ENCODE data around the gene BEX2. TPM values are rescaled to one million over a fixed set of nuclear protein-coding genes. Genes with fewer than 3 reads are reported as not detected.
"Not testable (repeated sequence)": the region's sequence is repeated elsewhere in the genome, so short reads cannot be mapped to it uniquely, and the experiment has no call there.

The BEX2 gene
- total RNA-seq, result 18.0 and 26.9 TPM in 2 replicates

DNA sequence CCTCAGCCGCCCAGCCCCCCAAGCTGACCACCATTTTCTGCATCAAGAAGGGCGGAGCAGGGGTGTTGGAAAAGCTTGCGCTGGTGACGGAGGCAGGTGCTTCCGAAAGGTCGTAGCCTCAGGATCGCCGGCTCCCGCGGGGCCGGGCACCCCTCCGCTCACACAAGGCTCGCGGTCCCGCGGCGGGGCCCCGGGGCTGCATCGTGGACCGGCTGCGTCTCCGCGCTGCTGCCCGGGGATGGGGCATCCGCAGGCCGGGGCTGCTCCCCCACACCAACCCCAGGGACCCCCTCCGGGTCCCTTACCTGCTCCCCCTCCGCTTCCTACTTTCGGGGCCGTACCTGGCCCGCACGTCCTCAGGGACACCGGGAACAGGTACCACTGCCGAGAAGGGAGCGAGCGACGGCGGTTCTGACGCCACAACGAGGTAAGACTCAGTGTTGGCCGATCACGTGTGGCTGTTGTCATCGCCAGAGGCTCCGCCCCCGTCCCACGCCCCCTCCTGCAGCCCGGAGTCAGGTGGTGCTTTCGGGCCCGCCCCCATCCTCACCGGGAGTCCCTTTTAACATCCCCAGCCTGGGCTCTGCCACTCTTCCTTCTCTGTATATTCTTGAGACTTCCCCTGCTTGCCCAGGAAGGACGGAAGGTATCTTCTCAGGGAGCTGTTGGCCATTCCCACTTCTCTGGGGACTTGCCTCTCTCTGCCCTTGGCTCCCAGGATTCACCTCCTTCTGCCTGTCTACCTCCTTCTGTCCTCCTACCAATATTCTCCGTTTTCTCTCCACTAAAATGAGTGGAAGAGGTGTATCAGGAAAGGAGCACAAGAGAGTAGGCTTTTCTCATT, at the start of gene BEX2:
TSS of gene BEX2 (minus strand) at position 436 of the 844 bp plus-strand sequence. CDS start 1,014 bp downstream, outside the sequence.
- DNase-seq (ENCODE audit: low read depth), result peak; percentile 52

DNA sequence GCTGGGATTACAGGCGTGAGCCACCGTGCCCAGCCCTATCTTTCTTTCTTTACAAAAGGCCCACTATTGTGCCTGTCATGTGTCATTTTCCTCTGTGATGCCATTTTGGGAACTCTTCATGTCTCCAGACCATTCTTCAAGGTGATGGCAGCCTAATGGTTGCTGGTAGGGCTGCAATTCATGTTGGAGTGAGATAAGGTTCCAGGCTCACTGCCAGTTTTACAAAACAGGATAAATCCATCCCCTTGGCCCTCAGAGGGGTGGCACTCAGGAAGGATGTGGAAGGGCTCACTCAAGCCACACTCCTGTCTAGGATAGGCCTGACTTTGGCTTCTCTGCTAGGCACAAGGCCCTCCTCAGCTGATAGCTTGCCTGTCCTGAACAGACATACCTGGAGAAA, 49.3 kb upstream of the BEX2 start:
- DNase-seq (ENCODE audit: low read depth), result no peak

DNA sequence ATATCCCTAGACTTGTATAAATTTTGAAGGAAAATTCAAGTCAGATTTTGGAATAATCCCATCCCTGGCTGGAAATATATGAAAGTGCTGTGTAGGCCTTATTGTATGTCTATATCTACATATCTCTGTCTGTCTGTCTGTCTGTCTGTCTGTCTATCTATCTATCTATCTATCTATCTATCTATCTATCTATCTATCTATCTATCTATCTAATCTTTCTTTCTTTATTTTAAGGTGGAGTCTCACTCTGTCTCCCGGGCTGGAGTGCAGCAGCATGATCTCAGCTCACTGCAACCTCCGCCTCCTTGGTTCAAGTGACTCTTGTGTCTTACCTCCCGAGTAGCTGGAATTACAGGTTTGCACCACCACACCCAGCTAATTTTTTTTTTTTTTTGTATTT, 48.8 kb upstream of the BEX2 start:
- not testable (repeated sequence) for DNase-seq (ENCODE audit: low read depth)

DNA sequence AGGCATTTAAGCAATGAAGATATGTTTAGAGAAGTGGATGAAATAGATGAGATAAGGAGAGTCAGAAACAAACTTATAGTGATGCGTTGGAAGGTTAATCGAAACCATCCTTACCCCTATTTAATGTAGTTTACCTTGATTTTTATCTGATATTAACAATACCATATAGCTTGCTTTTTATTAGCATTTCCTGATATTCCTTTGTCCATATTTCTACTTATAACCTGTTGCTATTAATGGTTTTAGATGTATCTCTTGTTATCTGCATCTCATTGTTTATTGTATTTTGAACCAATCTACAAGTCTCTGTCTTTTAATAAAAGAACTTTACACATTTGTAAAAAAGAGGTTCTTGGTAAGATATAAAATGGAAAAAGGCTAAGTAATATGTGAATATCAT, 47.1 kb upstream of the BEX2 start:
- DNase-seq (ENCODE audit: low read depth), result no peak

DNA sequence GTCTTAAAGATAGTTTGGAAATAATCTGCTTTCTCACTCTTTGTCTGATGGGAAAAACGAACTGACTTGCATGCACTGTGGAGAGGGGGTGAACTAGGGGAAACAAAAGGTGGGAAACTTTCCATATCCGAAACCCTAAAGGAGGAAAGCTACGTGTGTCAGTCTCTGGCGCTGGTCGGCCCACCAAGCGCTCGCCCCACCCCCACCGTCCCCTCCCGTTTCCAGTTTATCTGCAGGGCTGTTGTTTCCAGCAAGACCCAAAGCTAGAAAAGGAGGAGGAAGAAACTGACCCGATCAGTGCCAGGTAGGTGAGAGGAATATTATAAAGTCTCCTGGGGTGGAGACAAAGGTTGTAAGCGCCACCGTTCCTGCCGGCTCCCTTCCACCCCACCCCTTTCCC, 46.1 kb upstream of the BEX2 start:
- no peak for DNase-seq (ENCODE audit: low read depth)

DNA sequence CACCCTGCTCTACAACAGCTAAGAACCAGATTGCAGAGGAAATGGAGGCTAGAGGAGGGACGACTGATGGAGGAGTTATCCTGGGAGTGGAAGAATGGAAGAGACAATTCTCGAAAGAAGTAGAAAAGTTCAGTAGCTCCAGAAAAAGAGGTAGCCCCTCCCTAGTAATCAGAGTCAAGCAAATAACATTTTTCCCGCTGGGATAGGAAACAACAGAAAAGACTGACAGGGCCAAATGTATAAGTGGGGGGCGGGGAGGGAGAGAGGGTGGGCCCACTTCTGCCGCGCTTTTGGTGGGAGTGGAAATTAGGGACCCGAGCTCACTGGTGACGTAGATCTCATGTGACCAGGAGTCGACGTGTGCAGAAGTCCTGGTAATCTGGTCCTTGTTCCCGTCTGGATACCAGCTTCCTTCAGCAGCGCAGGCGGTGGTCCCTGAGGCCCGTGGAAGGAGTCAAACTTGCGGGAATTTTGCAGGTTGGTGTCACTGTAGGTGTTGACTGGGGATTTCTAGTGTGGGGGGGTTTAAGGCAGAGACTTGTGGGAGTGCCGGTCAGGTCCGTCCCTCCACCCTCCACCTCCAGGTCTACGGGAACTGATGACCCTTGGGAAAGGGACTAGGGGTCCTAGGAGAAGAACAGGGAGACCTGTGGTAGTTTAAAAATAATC, 45.5 kb upstream of the BEX2 start, which contains the start of gene TCEAL9:
TSS of gene TCEAL9 (plus strand) at position 377 of the 669 bp plus-strand sequence. CDS start 1,179 bp downstream, outside the sequence.
- DNase-seq (ENCODE audit: low read depth), result peak; percentile 67

DNA sequence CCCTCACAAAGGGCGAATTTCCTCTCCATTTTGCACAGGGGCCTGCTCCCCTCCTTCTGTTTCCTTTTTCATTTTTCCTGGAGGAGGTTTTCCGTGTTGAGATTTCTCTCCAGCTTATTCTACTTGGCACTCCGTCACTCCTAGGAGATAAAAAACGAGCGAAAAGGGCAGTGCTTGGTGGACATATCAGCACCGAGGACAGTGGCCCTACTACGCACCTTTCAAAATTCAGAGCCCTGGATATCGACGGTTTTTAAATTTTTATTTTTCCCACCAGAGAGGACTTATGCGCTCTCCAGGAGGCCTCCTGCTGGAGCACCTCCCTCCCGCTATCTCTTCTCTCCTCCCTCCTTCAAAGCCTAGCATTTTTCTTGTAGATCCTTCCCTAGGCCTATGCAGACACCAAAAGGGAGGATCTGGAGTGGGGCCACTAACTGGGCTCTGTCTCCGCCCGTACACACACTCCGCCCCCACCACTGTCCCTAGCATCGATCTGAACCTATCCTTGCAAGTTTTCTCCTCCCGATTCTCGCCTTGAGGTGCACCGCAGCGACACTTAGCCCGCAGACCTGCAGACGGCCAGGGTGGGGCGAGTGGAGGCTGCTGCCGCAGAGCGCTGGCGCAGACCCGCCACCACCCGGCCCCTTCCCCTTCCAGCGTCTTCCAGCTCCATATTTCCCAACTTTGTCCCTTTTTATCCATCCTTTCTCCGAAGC, 37.0 kb upstream of the BEX2 start:
- no peak for DNase-seq (ENCODE audit: low read depth)

DNA sequence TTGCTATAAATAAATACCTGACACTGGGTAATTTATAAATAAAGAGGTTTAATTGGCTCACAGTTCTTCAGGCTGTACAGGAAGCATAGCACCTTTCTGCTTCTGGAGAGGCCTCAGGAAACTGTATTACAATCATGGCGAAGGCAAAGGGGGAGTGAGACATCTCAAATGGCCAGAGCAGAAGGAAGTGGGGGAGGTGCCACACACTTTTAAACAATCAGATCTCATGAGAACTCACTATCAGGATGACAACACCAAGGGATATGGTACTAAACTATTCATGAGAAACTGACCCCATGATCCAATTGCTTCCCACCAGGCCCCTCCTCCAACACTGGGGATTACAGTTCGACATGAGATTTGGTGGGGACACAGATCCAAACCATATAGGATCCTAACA, 33.8 kb upstream of the BEX2 start:
- no peak for DNase-seq (ENCODE audit: low read depth)

DNA sequence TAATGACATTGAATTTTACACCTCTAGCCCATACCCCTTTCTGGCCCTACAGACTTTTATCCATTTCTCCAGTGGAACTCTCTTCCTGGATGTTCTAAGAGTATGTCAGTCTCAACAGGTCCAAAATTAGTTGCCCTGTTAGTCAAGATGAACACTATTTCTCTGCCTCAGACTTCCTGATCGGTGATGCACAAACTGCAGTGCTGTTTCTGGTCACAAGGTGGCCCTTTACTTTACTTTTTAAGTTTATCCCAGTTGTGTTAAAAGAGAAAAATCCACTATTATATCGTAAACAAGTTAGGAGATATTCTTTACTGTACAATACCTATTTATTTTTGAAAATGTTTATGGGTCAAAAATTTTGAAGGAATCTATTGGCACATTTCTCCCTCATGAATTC, 32.3 kb upstream of the BEX2 start:
- DNase-seq (ENCODE audit: low read depth), result peak; percentile 50

DNA sequence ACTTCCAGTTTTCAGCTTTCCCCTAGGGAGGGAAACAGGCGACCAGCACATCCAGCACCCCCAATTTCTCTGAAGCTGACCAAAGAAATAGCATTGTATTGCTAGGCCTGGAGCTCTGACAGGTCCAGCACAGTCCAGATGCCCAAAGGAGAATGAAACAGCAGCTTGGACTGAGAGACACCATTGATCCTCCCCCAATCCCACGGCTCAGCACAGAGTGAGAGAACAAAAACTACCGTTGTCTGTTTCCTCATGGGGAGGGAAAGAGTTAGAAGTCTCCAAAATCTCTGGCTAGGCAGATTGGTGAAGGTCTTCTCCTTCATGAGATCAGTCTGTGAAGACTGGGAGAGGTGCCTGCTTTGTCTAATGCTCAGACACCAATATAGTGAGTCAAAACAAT, 27.9 kb upstream of the BEX2 start:
- no peak for DNase-seq (ENCODE audit: low read depth)

DNA sequence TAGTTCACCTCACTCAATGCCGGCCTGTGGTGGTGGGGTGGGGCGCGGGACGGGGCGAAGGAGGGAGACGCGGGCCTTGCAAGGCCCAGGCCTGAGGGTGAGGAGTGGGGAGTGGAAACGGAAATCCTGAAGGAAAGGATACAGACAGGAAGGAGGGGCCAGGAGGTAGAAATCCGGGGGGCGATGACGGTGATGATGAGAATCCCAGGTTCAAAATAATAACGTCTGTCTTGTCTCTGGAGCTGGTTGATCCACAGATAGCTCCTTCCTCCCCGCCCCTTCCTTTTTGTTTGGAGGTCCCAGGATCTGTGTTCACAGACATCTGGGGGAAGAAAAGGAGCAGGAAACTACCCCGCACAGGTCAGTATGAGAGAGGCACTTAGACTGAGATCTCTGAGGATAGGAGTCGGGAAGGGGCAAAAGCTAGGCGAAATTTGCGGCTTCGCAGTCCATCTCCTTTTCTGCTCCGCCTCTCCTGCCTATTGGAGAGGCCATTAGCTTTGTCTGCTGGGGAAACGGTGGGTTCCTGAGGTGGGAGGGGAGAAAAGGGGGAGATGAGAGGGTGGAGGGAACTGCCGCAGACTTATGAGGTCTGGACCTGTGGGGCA, 20.0 kb upstream of the BEX2 start:
- no peak for DNase-seq (ENCODE audit: low read depth)

DNA sequence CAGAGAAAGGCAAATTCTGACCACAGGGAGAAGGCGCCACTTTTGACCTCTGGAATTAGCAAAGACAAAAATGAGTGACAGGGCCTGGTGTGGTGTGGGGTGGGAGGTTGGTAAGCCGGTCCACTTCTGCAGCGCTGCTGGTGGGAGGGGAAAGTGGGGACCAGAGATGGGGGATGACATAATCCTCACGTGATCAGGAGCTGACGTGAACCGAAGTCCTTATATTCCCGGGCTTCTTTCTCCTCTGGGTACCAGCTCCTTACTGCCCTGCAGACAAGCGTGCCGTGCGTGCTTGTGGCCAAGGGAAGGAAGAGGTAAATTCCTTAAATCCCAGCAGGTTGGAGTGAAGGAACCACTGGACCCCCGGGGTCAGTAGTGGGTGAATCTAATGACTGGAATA, 19.2 kb upstream of the BEX2 start, which contains the start of gene TCEAL7:
TSS of gene TCEAL7 (plus strand) at position 249 of the 400 bp plus-strand sequence. CDS start 1,165 bp downstream, outside the sequence.
- DNase-seq (ENCODE audit: low read depth), result no peak

DNA sequence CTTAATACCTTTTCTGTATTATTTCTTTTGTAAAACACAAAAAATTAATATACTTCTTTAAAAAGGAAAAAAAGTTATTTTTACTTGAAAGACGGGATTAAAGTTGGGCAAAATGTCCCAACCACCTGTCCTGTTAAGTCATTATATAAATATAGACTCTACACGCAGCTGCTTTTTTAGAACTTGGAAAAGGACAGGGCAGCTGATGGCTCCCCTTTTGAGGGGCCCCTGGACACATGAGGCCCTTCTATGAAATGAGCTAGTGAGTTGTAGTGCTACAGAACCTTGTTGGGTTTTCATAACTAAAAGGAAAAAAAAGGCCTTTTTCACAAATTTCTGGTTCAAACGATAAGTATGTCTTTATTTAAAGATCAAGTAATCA, 600 bp upstream of the BEX2 start:
- no peak for DNase-seq (ENCODE audit: low read depth)

DNA sequence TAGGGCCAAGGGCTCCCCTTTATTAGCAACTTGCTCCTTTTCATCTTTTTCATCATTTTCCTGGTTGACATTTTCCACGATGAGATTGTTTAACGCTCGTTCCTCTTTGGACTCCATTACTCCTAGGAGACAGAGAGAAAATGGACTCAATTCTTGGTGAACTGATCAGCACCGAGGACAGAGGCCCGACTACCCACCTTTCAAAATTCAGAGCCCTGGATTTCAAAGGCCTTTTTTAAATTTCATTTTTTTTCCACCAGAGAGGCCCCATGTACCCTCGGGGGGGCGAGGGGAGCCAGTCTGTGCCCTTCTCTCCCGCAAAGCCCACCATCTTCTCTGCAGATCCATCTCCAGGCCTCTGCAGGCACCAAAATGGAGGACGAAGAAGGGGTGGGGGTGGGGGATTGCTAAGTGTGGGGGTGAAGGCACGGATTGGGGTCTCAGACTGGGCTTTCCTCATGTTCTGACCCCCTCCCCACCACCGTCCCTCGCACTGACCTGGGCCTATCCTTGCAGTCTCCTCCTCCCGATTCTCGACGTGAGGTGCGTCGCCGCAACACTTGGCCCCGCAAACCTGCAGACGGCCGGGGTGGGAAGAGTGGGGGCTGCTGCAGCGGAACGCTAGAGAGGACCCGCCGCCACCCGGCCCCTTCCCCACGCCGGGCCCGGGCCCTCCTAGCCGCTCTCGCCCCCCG, 783 bp downstream of the BEX2 start:
- DNase-seq (ENCODE audit: low read depth), result no peak

DNA sequence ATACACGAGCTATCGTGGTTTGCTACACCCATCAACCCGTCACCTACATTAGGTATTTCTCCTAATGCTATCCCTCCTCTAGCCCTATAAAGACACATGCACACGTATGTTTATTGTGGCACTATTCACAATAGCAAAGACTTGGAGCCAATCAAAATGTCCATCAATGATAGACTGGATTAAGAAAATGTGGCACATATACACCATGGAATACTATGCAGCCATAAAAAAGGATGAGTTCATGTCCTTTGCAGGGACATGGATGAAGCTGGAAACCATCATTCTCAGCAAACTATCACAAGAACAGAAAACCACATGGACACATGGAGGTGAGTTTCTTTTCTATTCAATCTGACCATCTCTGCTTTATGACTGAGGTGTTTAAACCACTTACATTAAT, 5.1 kb downstream of the BEX2 start:
- DNase-seq (ENCODE audit: low read depth), result not testable (repeated sequence)

DNA sequence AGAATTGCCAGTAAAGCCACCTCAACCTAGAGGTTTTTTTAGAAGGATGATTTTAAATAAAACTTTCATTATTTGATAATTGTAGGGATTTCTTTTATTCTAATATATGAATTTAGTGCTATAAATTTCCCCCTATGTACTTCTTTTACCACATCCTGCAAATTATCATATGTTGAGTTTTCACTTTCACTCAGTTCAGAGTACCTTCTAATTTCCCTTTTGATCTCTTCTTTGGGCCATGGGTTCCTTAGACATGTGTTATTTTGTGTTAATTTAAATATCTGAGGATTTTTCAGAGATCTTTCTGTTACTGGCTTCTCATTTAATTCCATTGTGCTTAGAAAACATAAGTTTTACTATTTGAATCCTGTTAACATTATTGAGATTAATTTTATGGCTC, 6.1 kb downstream of the BEX2 start:
- DNase-seq (ENCODE audit: low read depth), result no peak

DNA sequence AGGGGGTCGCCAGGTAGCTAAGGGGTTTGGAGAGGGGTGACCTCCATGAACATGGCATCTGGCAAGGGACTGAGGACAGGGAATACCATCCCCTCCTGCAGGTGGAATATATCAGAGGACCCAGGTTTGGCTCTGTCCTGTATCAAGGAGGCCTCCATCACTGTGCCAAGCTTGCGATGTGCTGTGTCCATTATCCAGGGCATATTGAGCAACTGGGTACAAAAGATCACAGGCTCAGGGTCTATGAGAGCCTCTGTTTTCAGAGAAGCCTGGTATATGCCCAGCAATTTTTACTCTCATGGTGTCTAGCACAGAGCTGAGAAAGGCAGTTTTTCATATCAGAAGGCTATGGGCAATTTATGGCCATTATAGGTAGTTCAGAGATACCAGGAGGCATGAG, 17.7 kb downstream of the BEX2 start:
- DNase-seq (ENCODE audit: low read depth), result no peak

DNA sequence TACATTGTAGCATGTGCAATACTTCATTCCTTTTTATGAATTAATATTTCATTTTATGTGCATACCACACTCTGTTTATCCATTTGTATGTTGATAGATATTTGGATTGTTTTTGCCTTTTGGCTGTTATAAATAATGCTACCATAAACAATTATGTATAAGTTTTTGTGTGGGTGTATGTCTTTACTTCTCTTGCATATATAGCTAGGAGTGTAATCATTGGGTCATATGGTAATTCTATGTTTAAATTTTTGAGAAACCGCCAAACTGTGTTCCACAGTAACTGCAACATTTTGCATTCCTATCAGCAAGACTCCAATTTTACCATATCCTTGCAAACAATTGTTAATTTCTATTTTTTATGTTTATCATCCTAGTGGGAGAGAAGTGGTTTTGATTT, 31.2 kb downstream of the BEX2 start:
- no peak for DNase-seq (ENCODE audit: low read depth)

DNA sequence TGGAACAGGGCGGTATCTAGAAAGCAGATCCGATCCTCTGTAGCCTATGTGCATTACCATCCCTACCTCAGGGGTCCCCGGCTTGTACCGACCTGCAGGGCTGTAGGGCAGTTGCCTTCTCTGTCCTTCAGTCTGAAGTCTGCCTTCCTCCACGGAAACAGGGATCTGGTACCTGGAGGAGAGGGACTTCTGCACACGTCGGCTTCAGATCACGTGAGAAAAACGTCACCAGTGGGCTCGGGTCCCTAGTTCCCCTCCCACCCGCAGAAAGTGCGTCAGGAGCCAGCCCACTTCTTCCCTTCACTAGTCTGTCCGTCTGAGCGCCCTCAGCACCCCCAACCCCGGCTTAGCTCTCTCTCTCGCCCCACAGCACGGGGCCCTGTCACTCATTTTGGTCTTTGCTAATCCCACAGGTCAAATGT, 34.2 kb downstream of the BEX2 start, which contains the start of gene TCEAL5:
TSS of gene TCEAL5 (minus strand) at position 170 of the 422 bp plus-strand sequence. CDS start 2,187 bp downstream, outside the sequence.
- no peak for DNase-seq (ENCODE audit: low read depth)

DNA sequence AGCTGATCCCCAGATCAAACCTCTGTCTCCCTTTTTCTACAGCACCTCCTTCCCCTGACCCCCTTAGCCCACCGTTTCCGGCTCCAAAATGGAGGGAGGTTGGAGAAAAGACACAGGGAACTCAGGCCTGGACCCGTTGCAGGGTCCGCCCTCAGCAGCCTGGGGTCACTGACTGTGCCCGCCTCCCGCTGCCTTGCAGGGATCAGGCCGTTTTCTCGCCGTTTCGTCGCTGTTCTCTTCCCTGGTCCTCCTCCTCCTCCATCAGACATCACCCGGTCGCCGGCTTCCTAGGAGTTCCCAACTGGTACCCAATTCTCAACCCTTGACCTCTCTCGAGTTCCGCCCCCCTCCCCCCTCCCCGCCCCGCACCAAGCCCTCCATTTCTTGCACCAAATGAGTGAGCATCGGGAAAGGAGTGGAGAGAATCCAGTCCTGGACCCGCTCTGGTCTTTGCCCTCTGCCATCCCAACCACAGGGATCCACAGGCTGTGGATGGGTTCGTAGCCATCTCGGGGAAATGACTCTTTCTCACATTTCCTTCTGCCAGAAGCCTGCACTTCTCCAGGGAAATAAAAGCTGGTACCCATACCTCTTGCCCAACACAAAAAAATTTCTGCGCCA, 34.7 kb downstream of the BEX2 start:
- DNase-seq (ENCODE audit: low read depth), result no peak

DNA sequence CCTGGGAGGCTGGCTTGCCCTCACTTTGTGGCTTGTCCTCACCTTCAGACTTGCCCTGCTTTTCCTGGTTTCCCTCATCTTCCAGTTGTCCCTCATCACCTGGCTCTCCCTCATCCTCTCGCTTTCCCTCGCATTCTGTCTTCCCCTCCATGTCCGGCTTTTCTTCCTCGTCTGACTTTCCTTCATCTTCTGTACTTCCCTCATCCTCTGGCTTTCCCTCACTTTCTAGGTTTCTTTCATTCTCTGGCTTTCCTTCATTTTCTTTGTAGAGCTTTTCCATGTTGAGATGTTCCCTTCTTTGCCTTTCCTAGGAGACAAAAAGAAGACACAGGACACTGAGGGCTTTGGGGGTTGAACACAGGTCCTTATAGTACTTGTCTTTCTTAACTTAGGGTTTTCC, 36.5 kb downstream of the BEX2 start:
- DNase-seq (ENCODE audit: low read depth), result no peak
